Stomach smooth muscle (tissue), 2 donors: Measurements from ENCODE around the gene NIPAL4.

Source experiments
- H3K27ac ChIP-seq: one replicate; pipeline ENCODE4 v1.7.0; 2013; ENCODE audit warnings: mild to moderate bottlenecking, low read length, inconsistent platforms
- H3K27me3 ChIP-seq, 2 donors: one replicate each; pipeline ENCODE4 v1.7.0; 2013; ENCODE audit warnings: low read length in 2 of 2; ENCODE audit not compliant: insufficient read depth in 2 of 2, control insufficient read depth in 1 of 2
- H3K36me3 ChIP-seq, 2 donors: one replicate each; pipeline ENCODE4 v1.7.0; 2013; ENCODE audit warnings: low read length in 2 of 2; ENCODE audit not compliant: control insufficient read depth in 2 of 2, insufficient read depth in 2 of 2
- H3K4me1 ChIP-seq: one replicate; pipeline ENCODE4 v1.7.0; 2013; ENCODE audit warnings: low read length; ENCODE audit not compliant: control insufficient read depth, insufficient read depth
- H3K4me3 ChIP-seq, 2 donors: one replicate each; pipeline ENCODE4 v1.7.0; 2013; ENCODE audit warnings: low read length in 2 of 2
- H3K9ac ChIP-seq, 2 donors: one replicate each; pipeline ENCODE4 v1.7.0; 2013; ENCODE audit warnings: low read length in 2 of 2, mild to moderate bottlenecking in 1 of 2
- H3K9me3 ChIP-seq, 2 donors: one replicate each; pipeline ENCODE4 v1.7.0; 2013; ENCODE audit warnings: low read length in 2 of 2; ENCODE audit not compliant: control insufficient read depth in 2 of 2
- donor health status: healthy.
- donor health status: Pancreatic carcinoma.

NIPAL4 gene

GRCh38 chr5:157516006-157516405 is 56.0 kb downstream of the NIPAL4 start:
- H3K36me3 ChIP-seq = peaks cover 19 to 42% of the 10 kb centered on the region in 2 donors
- H3K27me3 ChIP-seq = no peaks in the 10 kb centered on the region
- H3K4me1 ChIP-seq = peaks cover 40% of the 10 kb centered on the region
- H3K9me3 ChIP-seq = no peaks in the 10 kb centered on the region
- H3K9ac ChIP-seq = peak overlapping the region; percentile 29 to 47
- H3K4me3 ChIP-seq = no peak overlapping the region
- H3K27ac ChIP-seq = peak overlapping the region; percentile 89

- Histone ChIP-seq H3K27ac (peak overlapping the region; percentile 89), H3K4me1 (peaks cover 41% of the 10 kb centered on the region), H3K9me3 (no peaks in the 10 kb centered on the region), H3K27me3 (no peaks in the 10 kb centered on the region), H3K36me3 (peaks cover 20 to 43% of the 10 kb centered on the region in 2 donors), H3K4me3 (peak overlapping the region in 1 of 2 donors; percentile 15), H3K9ac (peak overlapping the region in 1 of 2 donors; percentile 47)
Observed at GRCh38 chr5:157516626-157517325, 56.8 kb downstream of the NIPAL4 start.

GRCh38 chr5:157518963-157519362 is 59.0 kb downstream of the NIPAL4 start:
- Histone ChIP-seq H3K27me3 (no peaks in the 10 kb centered on the region), H3K4me1 (peaks cover 46% of the 10 kb centered on the region), H3K27ac (peak overlapping the region; percentile 24), H3K36me3 (peaks cover 13 to 32% of the 10 kb centered on the region in 2 donors), H3K9ac (no peak overlapping the region), H3K4me3 (no peak overlapping the region), H3K9me3 (no peaks in the 10 kb centered on the region)

GRCh38 chr5:157519579-157520253 is 59.7 kb downstream of the NIPAL4 start:
- Histone ChIP-seq H3K27me3 (no peaks in the 10 kb centered on the region), H3K9ac (no peak overlapping the region), H3K9me3 (no peaks in the 10 kb centered on the region), H3K4me3 (no peak overlapping the region), H3K36me3 (peaks cover 12 to 27% of the 10 kb centered on the region in 2 donors), H3K4me1 (peaks cover 54% of the 10 kb centered on the region), H3K27ac (peak overlapping the region; percentile 24)

GRCh38 chr5:157520911-157521703 is 61.1 kb downstream of the NIPAL4 start:
- Histone ChIP-seq H3K4me3 (peak overlapping the region in 1 of 2 donors; percentile 29), H3K27ac (peak overlapping the region; percentile 74), H3K36me3 (peaks cover 9 to 23% of the 10 kb centered on the region in 2 donors), H3K9ac (peak overlapping the region in 1 of 2 donors; percentile 23), H3K4me1 (peaks cover 56% of the 10 kb centered on the region), H3K9me3 (no peaks in the 10 kb centered on the region), H3K27me3 (no peaks in the 10 kb centered on the region)

GRCh38 chr5:157521704-157522029 is 61.7 kb downstream of the NIPAL4 start:
- H3K27ac ChIP-seq = peak overlapping the region; percentile 74
- peak overlapping the region in 1 of 2 donors; percentile 29 for H3K4me3 ChIP-seq
- H3K9me3 ChIP-seq = no peaks in the 10 kb centered on the region
- peaks cover 51% of the 10 kb centered on the region for H3K4me1 ChIP-seq
- H3K9ac ChIP-seq = no peak overlapping the region
- no peaks in the 10 kb centered on the region for H3K27me3 ChIP-seq
- peaks cover 9 to 19% of the 10 kb centered on the region in 2 donors for H3K36me3 ChIP-seq

GRCh38 chr5:157523976-157524375 is 64.0 kb downstream of the NIPAL4 start:
- Histone ChIP-seq H3K27me3 (no peaks in the 10 kb centered on the region), H3K36me3 (peaks cover 6 to 15% of the 10 kb centered on the region in 2 donors), H3K27ac (peak overlapping the region; percentile 68), H3K4me1 (peaks cover 53% of the 10 kb centered on the region), H3K9ac (peak overlapping the region; percentile 1 to 29), H3K9me3 (no peaks in the 10 kb centered on the region), H3K4me3 (no peak overlapping the region)
